Measurements from ENCODE around the gene HINT3. TPM values are rescaled to one million over a fixed set of nuclear protein-coding genes. Genes with fewer than 3 reads are reported as not detected.

The HINT3 gene
- total RNA-seq, 4 donors from 2014 or later = 12.5 to 27.0 (median 16.6) TPM

GRCh38 chr6:125924169-125924568 is 32.4 kb upstream of the HINT3 start:
- DNase-seq (ENCODE audit: low spot score in 2 of 2) = no peak
- Histone ChIP-seq H3K27me3 (no peaks in the 10 kb centered on the region), H3K36me3 (peaks cover 62% of the 10 kb centered on the region), H3K4me1 (peaks cover 35% of the 10 kb centered on the region), H3K27ac (no peak overlapping the region), H3K4me3 (no peak overlapping the region), H3K9me3 (no peaks in the 10 kb centered on the region)
- WGBS = 36% methylated on average over 2 of the region's 2 CpGs
- TF ChIP-seq POLR2AphosphoS5 (IDR thresholded peaks at IDR 0.05) (no peak), POLR2A (IDR thresholded peaks at IDR 0.05) (no peak)

- Histone ChIP-seq H3K27ac (no peak overlapping the region), H3K27me3 (no peaks in the 10 kb centered on the region), H3K36me3 (peaks cover 62% of the 10 kb centered on the region), H3K4me1 (peaks cover 29% of the 10 kb centered on the region), H3K9me3 (no peaks in the 10 kb centered on the region), H3K4me3 (no peak overlapping the region)
- TF ChIP-seq EP300 (IDR thresholded peaks at IDR 0.05) (no peak), POLR2AphosphoS5 (IDR thresholded peaks at IDR 0.05) (no peak), POLR2A (IDR thresholded peaks at IDR 0.05) (no peak)
- TF ChIP-seq, protein P1, sequence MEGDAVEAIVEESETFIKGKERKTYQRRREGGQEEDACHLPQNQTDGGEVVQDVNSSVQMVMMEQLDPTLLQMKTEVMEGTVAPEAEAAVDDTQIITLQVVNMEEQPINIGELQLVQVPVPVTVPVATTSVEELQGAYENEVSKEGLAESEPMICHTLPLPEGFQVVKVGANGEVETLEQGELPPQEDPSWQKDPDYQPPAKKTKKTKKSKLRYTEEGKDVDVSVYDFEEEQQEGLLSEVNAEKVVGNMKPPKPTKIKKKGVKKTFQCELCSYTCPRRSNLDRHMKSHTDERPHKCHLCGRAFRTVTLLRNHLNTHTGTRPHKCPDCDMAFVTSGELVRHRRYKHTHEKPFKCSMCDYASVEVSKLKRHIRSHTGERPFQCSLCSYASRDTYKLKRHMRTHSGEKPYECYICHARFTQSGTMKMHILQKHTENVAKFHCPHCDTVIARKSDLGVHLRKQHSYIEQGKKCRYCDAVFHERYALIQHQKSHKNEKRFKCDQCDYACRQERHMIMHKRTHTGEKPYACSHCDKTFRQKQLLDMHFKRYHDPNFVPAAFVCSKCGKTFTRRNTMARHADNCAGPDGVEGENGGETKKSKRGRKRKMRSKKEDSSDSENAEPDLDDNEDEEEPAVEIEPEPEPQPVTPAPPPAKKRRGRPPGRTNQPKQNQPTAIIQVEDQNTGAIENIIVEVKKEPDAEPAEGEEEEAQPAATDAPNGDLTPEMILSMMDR (IDR thresholded peaks at IDR 0.05) = no peak
- no peak for DNase-seq (ENCODE audit: low spot score in 2 of 2)
- WGBS = 92% methylated on average over 2 of the region's 2 CpGs
Measured at GRCh38 chr6:125924697-125925358, 31.7 kb upstream of the HINT3 start.

- H3K4me3 ChIP-seq = no peak overlapping the region
- no peaks in the 10 kb centered on the region for H3K27me3 ChIP-seq
- peaks cover 53% of the 10 kb centered on the region for H3K36me3 ChIP-seq
- no peaks in the 10 kb centered on the region for H3K9me3 ChIP-seq
- 96% methylated on average over 3 of the region's 3 CpGs for WGBS
- DNase-seq (ENCODE audit: low spot score in 2 of 2) = no peak
- TF ChIP-seq POLR2AphosphoS5 (IDR thresholded peaks at IDR 0.05) = no peak
- TF ChIP-seq, protein P1 (IDR thresholded peaks at IDR 0.05) = no peak
- TF ChIP-seq POLR2A (IDR thresholded peaks at IDR 0.05) = no peak
- TF ChIP-seq EP300 (IDR thresholded peaks at IDR 0.05) = no peak
- no peak overlapping the region for H3K27ac ChIP-seq
- peaks cover 25% of the 10 kb centered on the region for H3K4me1 ChIP-seq
Measured at GRCh38 chr6:125926711-125927110, 29.9 kb upstream of the HINT3 start.

- Histone ChIP-seq H3K9me3 (no peaks in the 10 kb centered on the region), H3K27ac (no peak overlapping the region), H3K36me3 (peaks cover 43% of the 10 kb centered on the region), H3K27me3 (no peaks in the 10 kb centered on the region), H3K4me3 (no peak overlapping the region), H3K4me1 (peaks cover 24% of the 10 kb centered on the region)
- TF ChIP-seq POLR2AphosphoS5 (IDR thresholded peaks at IDR 0.05) (no peak), POLR2A (IDR thresholded peaks at IDR 0.05) (no peak), EP300 (IDR thresholded peaks at IDR 0.05) (no peak)
- TF ChIP-seq, protein P1 (IDR thresholded peaks at IDR 0.05) = no peak
- WGBS = 61% methylated on average over 7 of the region's 7 CpGs
- DNase-seq (ENCODE audit: low spot score in 2 of 2) = no peak
Measured at GRCh38 chr6:125927761-125928160, 28.8 kb upstream of the HINT3 start.

- Histone ChIP-seq H3K27ac (no peak overlapping the region), H3K9me3 (no peaks in the 10 kb centered on the region), H3K36me3 (peaks cover 21% of the 10 kb centered on the region), H3K4me3 (no peak overlapping the region), H3K27me3 (no peaks in the 10 kb centered on the region), H3K4me1 (no peaks in the 10 kb centered on the region)
- TF ChIP-seq POLR2AphosphoS5 (IDR thresholded peaks at IDR 0.05) (no peak), POLR2A (IDR thresholded peaks at IDR 0.05) (no peak), EP300 (IDR thresholded peaks at IDR 0.05) (no peak)
- TF ChIP-seq, protein P1 (IDR thresholded peaks at IDR 0.05) = no peak
- DNase-seq (ENCODE audit: low spot score in 2 of 2) = no peak
- 79% methylated on average over 3 of the region's 3 CpGs for WGBS
Measured at GRCh38 chr6:125930765-125931418, 25.7 kb upstream of the HINT3 start.

Data from suprapubic skin (tissue), 4 donors.